Loucy (cell line): ENCODE results near the gene OTC.

Experiments
- H2AFZ ChIP-seq: fragments of 200-600 bp; sonication (generic); 2 replicates; pipeline ENCODE4 v1.6.0; 2016; ENCODE audit warnings: antibody characterized with exemption, mild to moderate bottlenecking, low read length, moderate library complexity
- H3F3A ChIP-seq: fragments of 200-600 bp; 2 replicates; pipeline ENCODE4 v1.6.0; 2016; ENCODE audit warnings: antibody characterized with exemption, low read depth, mild to moderate bottlenecking
- H3K27me3 ChIP-seq: fragments of 200-600 bp; sonication (generic); 2 replicates; pipeline ENCODE4 v1.6.1; 2014; ENCODE audit warnings: low read length, mild to moderate bottlenecking; ENCODE audit not compliant: insufficient read depth, poor library complexity, severe bottlenecking
- H3K36me3 ChIP-seq: fragments of 200-600 bp; sonication (generic); 2 replicates; pipeline ENCODE4 v1.6.1; 2016; ENCODE audit warnings: low read length; ENCODE audit not compliant: insufficient read depth
- H3K4me1 ChIP-seq: fragments of 200-600 bp; sonication (generic); 2 replicates; pipeline ENCODE4 v1.5.1; 2014; ENCODE audit warnings: low read length, mild to moderate bottlenecking; ENCODE audit not compliant: insufficient read depth, poor library complexity, severe bottlenecking
- H3K4me2 ChIP-seq: fragments of 200-600 bp; sonication (generic); 2 replicates; pipeline ENCODE4 v1.6.0; 2014; ENCODE audit warnings: antibody characterized with exemption, low read length, low read depth, mild to moderate bottlenecking; ENCODE audit not compliant: poor library complexity, severe bottlenecking
- H3K4me3 ChIP-seq: fragments of 200-600 bp; sonication (generic); 2 replicates; pipeline ENCODE4 v1.5.1; 2014; ENCODE audit warnings: low read length, mild to moderate bottlenecking, mixed read lengths; ENCODE audit not compliant: poor library complexity, severe bottlenecking
- H3K79me2 ChIP-seq: fragments of 200-600 bp; sonication (generic); 2 replicates; pipeline ENCODE4 v1.6.1; 2014; ENCODE audit warnings: low read length; ENCODE audit not compliant: insufficient read depth
- H3K9ac ChIP-seq: fragments of 200-600 bp; sonication (generic); 2 replicates; pipeline ENCODE4 v1.6.0; 2014; ENCODE audit warnings: mild to moderate bottlenecking, low read depth, low read length, moderate library complexity; ENCODE audit not compliant: poor library complexity, severe bottlenecking
- H3K9me2 ChIP-seq: fragments of 200-600 bp; sonication (generic); replicated peaks from 2 replicates; pipeline ENCODE4 v1.6.1; 2016; ENCODE audit warnings: low read depth, low read length, mixed read lengths
- H3K9me3 ChIP-seq: fragments of 200-600 bp; sonication (generic); 2 replicates; pipeline ENCODE4 v1.6.1; 2014; ENCODE audit warnings: mild to moderate bottlenecking, antibody characterized with exemption, low read length, low read depth; ENCODE audit not compliant: insufficient read depth
- H4K20me1 ChIP-seq: fragments of 200-600 bp; sonication (generic); 2 replicates; pipeline ENCODE4 v1.6.0; 2014; ENCODE audit warnings: antibody characterized with exemption, low read length, mild to moderate bottlenecking; ENCODE audit not compliant: insufficient read depth, poor library complexity, severe bottlenecking
- EZH2phosphoT487 ChIP-seq: fragments of 200-600 bp; IDR thresholded peaks from 2 replicates; pipeline ENCODE4 v1.6.1; 2018; ENCODE audit warnings: antibody characterized with exemption, mild to moderate bottlenecking, moderate library complexity, borderline replicate concordance
- TF ChIP-seq, protein P1 (sequence below): fragments of 200-600 bp; sonication (generic); conservative IDR thresholded peaks from 2 replicates; pipeline ENCODE4 v1.5.1; 2014; ENCODE audit warnings: mild to moderate bottlenecking, antibody characterized with exemption, low read length

The OTC gene

GRCh38 chrX:38356401-38356800 is 4.0 kb downstream of the OTC start:
- Histone ChIP-seq H3K36me3 (no peaks in the 10 kb centered on the region), H3K79me2 (no peaks in the 10 kb centered on the region), H3K9me3 (no peaks in the 10 kb centered on the region), H3K9me2 (no peaks in the 10 kb centered on the region), H4K20me1 (no peaks in the 10 kb centered on the region), H3K27me3 (no peaks in the 10 kb centered on the region), H3K4me3 (no peak overlapping the region), H2AFZ (no peak overlapping the region), H3K4me2 (no peak overlapping the region), H3F3A (no peaks in the 10 kb centered on the region), H3K9ac (no peak overlapping the region), H3K4me1 (peaks cover 4% of the 10 kb centered on the region)
- TF ChIP-seq EZH2phosphoT487: no peak
- TF ChIP-seq, protein P1, sequence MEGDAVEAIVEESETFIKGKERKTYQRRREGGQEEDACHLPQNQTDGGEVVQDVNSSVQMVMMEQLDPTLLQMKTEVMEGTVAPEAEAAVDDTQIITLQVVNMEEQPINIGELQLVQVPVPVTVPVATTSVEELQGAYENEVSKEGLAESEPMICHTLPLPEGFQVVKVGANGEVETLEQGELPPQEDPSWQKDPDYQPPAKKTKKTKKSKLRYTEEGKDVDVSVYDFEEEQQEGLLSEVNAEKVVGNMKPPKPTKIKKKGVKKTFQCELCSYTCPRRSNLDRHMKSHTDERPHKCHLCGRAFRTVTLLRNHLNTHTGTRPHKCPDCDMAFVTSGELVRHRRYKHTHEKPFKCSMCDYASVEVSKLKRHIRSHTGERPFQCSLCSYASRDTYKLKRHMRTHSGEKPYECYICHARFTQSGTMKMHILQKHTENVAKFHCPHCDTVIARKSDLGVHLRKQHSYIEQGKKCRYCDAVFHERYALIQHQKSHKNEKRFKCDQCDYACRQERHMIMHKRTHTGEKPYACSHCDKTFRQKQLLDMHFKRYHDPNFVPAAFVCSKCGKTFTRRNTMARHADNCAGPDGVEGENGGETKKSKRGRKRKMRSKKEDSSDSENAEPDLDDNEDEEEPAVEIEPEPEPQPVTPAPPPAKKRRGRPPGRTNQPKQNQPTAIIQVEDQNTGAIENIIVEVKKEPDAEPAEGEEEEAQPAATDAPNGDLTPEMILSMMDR: no peak

- Histone ChIP-seq H2AFZ (no peak overlapping the region), H3K9ac (no peak overlapping the region), H3K9me2 (no peaks in the 10 kb centered on the region), H4K20me1 (no peaks in the 10 kb centered on the region), H3K27me3 (no peaks in the 10 kb centered on the region), H3K4me3 (no peak overlapping the region), H3K9me3 (no peaks in the 10 kb centered on the region), H3F3A (no peaks in the 10 kb centered on the region), H3K4me1 (peaks cover 4% of the 10 kb centered on the region), H3K4me2 (no peak overlapping the region), H3K79me2 (no peaks in the 10 kb centered on the region), H3K36me3 (no peaks in the 10 kb centered on the region)
- TF ChIP-seq EZH2phosphoT487: no peak
- TF ChIP-seq, protein P1: no peak
These were observed 5.6 kb downstream of the OTC start for GRCh38 chrX:38357747-38358673.

GRCh38 chrX:38363046-38363445 is 10.6 kb downstream of the OTC start:
- Histone ChIP-seq H3K4me2 (no peak overlapping the region), H3F3A (no peaks in the 10 kb centered on the region), H3K4me1 (peaks cover 13% of the 10 kb centered on the region), H3K9me3 (no peaks in the 10 kb centered on the region), H4K20me1 (no peaks in the 10 kb centered on the region), H3K27me3 (no peaks in the 10 kb centered on the region), H3K9me2 (no peaks in the 10 kb centered on the region), H3K79me2 (no peaks in the 10 kb centered on the region), H3K36me3 (no peaks in the 10 kb centered on the region), H2AFZ (no peak overlapping the region), H3K9ac (no peak overlapping the region), H3K4me3 (no peak overlapping the region)
- TF ChIP-seq EZH2phosphoT487: no peak
- TF ChIP-seq, protein P1: no peak
